Measurements from ENCODE around the gene ROS1.

ROS1 gene

DNA sequence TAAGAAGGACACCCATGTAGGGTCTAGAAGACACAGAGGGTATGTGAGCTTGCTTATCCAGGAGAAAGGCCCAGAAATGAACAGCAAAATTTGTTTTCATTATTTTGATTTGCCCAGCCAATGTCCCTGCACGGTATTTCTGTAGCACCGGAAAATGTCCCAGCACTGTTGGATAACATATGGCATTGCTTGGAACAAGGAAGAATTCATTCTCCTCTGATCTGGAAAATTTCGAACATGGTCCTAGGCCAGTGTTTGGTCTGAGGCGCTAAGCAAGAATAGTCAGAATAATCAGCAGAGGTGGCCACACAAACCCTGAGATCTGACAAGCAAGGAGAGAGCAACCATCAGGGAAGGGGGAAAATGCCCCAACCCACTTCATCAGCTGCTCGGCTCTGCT, 26.6 kb downstream of the ROS1 start:
- WGBS (ENCODE audit: insufficient coverage) = 100% methylated on average over 5 of the region's 5 CpGs
- DNase-seq = no peak
- ChIA-PET CTCF (interaction anchor here (0.6 kb wide), 1 partner anchor 320 kb away, joined by 3 read pairs; no protein-coding TSS in a partner anchor), POLR2A (no interaction called here)
- no peak overlapping the region for H3K4me3 ChIP-seq (ENCODE audit: control insufficient read depth in 1 of 7, extremely low read depth in 1 of 7, insufficient read depth in 4 of 7, low read depth in 2 of 7, low read length in 6 of 7)
- no peaks in the 10 kb centered on the region for H3K27me3 ChIP-seq (replicated peaks in 2 of 5; ENCODE audit: control insufficient read depth in 4 of 5, insufficient read depth in 5 of 5, low read length in 4 of 5)
- no peaks in the 10 kb centered on the region for H3K9me3 ChIP-seq (ENCODE audit: control extremely low read depth in 1 of 5, control insufficient read depth in 4 of 5, insufficient read depth in 2 of 5, low read depth in 1 of 5, low read length in 4 of 5)
- no peaks in the 10 kb centered on the region for H3K36me3 ChIP-seq (ENCODE audit: control insufficient read depth in 4 of 4, insufficient read depth in 4 of 4, low read length in 3 of 4)
- no peaks in the 10 kb centered on the region for H3K4me1 ChIP-seq (ENCODE audit: control extremely low read depth in 1 of 4, control insufficient read depth in 4 of 4, insufficient read depth in 4 of 4, low read length in 3 of 4)
- no peak overlapping the region for H3K27ac ChIP-seq (ENCODE audit: insufficient read depth in 1 of 2, low read depth in 1 of 2, low read length in 2 of 2, poor library complexity in 1 of 2, severe bottlenecking in 2 of 2)

DNA sequence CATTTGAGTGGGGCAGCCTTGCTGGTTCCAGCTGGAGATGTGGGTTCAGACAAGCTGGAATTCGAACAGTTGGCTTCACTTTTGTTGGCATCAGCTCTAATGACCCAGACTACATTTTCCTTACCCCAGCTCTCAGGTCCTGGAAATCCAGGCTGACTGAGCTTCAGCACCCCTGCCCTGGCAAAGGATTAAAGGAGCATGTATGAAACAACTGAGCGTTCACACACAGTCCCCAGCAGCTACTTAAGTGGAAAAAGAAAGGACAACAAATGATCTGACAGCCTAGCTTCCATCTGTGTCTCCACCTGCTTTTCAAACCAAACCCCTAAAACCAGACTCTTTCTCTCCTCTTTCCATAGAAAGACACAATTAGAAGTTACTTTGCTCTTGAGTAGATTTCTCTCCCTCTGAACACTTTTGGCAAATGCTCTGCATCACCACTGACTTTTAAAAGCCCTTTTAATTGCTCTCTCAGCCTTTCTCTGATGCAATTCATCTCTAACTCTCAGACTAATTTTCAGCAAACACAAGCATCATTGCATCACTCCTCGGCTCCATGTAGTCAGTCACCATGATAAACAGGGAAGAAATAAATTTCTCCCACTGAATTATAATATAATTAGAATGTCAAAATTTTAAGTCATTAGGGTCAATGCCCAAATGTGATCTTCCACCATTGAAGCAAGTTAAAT, 28.1 kb downstream of the ROS1 start:
- DNase-seq = no peak
- WGBS (ENCODE audit: insufficient coverage) = 100% methylated on average over 2 of the region's 3 CpGs
- Histone ChIP-seq H3K4me3 (ENCODE audit: control insufficient read depth in 1 of 7, extremely low read depth in 1 of 7, insufficient read depth in 4 of 7, low read depth in 2 of 7, low read length in 6 of 7) (no peak overlapping the region), H3K27me3 (replicated peaks in 2 of 5; ENCODE audit: control insufficient read depth in 4 of 5, insufficient read depth in 5 of 5, low read length in 4 of 5) (no peaks in the 10 kb centered on the region), H3K27ac (ENCODE audit: insufficient read depth in 1 of 2, low read depth in 1 of 2, low read length in 2 of 2, poor library complexity in 1 of 2, severe bottlenecking in 2 of 2) (no peak overlapping the region), H3K9me3 (ENCODE audit: control extremely low read depth in 1 of 5, control insufficient read depth in 4 of 5, insufficient read depth in 2 of 5, low read depth in 1 of 5, low read length in 4 of 5) (no peaks in the 10 kb centered on the region), H3K36me3 (ENCODE audit: control insufficient read depth in 4 of 4, insufficient read depth in 4 of 4, low read length in 3 of 4) (no peaks in the 10 kb centered on the region), H3K4me1 (ENCODE audit: control extremely low read depth in 1 of 4, control insufficient read depth in 4 of 4, insufficient read depth in 4 of 4, low read length in 3 of 4) (no peaks in the 10 kb centered on the region)
- CTCF ChIA-PET = no interaction called here
- POLR2A ChIA-PET = no interaction called here

DNA sequence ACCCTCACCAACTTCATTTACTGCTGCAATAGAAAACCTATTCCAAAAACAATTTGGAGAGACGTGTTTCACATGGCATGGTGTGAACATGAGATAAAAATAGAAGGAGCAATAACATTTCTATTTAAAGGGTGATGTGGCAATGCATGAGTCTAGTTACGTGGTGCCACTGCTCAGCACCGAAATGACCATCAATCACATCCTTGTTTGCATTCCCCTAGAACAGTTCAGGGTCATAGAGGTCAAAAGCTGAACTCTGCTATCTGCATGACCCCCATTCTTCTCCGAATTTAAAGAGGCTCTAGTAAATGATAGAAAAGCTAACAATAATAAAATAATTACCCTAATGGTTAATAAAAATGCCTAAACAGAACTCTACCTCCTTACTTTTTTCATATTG, 29.5 kb downstream of the ROS1 start:
- no peaks in the 10 kb centered on the region for H3K4me1 ChIP-seq (ENCODE audit: control extremely low read depth in 1 of 4, control insufficient read depth in 4 of 4, insufficient read depth in 4 of 4, low read length in 3 of 4)
- POLR2A ChIA-PET = no interaction called here
- H3K4me3 ChIP-seq (ENCODE audit: control insufficient read depth in 1 of 7, extremely low read depth in 1 of 7, insufficient read depth in 4 of 7, low read depth in 2 of 7, low read length in 6 of 7) = no peak overlapping the region
- 94% methylated on average over 3 of the region's 4 CpGs for WGBS (ENCODE audit: insufficient coverage)
- no peak overlapping the region for H3K27ac ChIP-seq (ENCODE audit: insufficient read depth in 1 of 2, low read depth in 1 of 2, low read length in 2 of 2, poor library complexity in 1 of 2, severe bottlenecking in 2 of 2)
- no peaks in the 10 kb centered on the region for H3K9me3 ChIP-seq (ENCODE audit: control extremely low read depth in 1 of 5, control insufficient read depth in 4 of 5, insufficient read depth in 2 of 5, low read depth in 1 of 5, low read length in 4 of 5)
- H3K36me3 ChIP-seq (ENCODE audit: control insufficient read depth in 4 of 4, insufficient read depth in 4 of 4, low read length in 3 of 4) = no peaks in the 10 kb centered on the region
- CTCF ChIA-PET = no interaction called here
- no peaks in the 10 kb centered on the region for H3K27me3 ChIP-seq (replicated peaks in 2 of 5; ENCODE audit: control insufficient read depth in 4 of 5, insufficient read depth in 5 of 5, low read length in 4 of 5)
- no peak for DNase-seq

DNA sequence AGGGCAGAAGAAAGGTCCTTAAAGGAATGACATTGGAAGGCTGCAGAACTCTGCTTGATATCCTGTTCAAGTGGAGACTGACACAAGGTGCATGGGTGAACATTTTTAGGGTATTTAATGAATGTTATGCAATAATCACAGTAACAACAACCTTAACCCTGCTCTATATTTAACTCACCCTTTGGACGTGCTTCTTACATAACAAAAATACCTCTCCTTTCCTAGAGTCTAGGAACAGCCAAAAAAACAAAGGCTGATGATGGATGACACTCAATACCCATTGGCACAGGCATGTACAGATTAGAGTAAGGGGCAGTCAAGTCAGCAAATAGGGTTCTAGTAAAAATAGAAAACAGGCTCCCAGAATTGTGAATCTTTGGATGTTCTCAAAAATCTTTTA, 30.6 kb downstream of the ROS1 start:
- peaks cover 0 to 2% (median 0%) of the 10 kb centered on the region in 5 experiments for H3K27me3 ChIP-seq (replicated peaks in 2 of 5; ENCODE audit: control insufficient read depth in 4 of 5, insufficient read depth in 5 of 5, low read length in 4 of 5)
- H3K4me3 ChIP-seq (ENCODE audit: control insufficient read depth in 1 of 7, extremely low read depth in 1 of 7, insufficient read depth in 4 of 7, low read depth in 2 of 7, low read length in 6 of 7) = no peak overlapping the region
- DNase-seq = no peak
- POLR2A ChIA-PET = no interaction called here
- no peaks in the 10 kb centered on the region for H3K4me1 ChIP-seq (ENCODE audit: control extremely low read depth in 1 of 4, control insufficient read depth in 4 of 4, insufficient read depth in 4 of 4, low read length in 3 of 4)
- CTCF ChIA-PET = no interaction called here
- WGBS (ENCODE audit: insufficient coverage) = 40% methylated on average over 1 of the region's 1 CpG
- H3K36me3 ChIP-seq (ENCODE audit: control insufficient read depth in 4 of 4, insufficient read depth in 4 of 4, low read length in 3 of 4) = no peaks in the 10 kb centered on the region
- no peaks in the 10 kb centered on the region for H3K9me3 ChIP-seq (ENCODE audit: control extremely low read depth in 1 of 5, control insufficient read depth in 4 of 5, insufficient read depth in 2 of 5, low read depth in 1 of 5, low read length in 4 of 5)
- no peak overlapping the region for H3K27ac ChIP-seq (ENCODE audit: insufficient read depth in 1 of 2, low read depth in 1 of 2, low read length in 2 of 2, poor library complexity in 1 of 2, severe bottlenecking in 2 of 2)

DNA sequence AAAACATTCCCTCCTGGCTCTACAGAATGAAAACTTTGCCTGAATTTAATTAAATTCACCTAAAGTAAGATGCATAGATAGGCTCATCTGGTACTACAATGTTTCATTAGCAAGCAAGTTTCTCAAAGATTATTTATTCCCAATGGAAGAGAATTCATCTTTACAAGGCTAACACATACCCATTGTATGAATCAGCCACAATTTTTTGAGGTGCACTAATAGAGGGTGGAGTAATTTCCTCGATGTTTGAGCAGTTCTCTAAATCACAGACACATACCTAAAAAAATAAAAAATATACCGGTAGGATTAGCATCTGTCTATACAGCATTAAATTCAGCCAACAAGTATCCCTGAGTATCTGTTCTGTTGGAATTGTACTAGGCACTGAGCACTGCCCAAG, 32.7 kb downstream of the ROS1 start:
- Histone ChIP-seq H3K27me3 (replicated peaks in 2 of 5; ENCODE audit: control insufficient read depth in 4 of 5, insufficient read depth in 5 of 5, low read length in 4 of 5) (peaks cover 0 to 2% (median 0%) of the 10 kb centered on the region in 5 experiments), H3K4me3 (ENCODE audit: control insufficient read depth in 1 of 7, extremely low read depth in 1 of 7, insufficient read depth in 4 of 7, low read depth in 2 of 7, low read length in 6 of 7) (no peak overlapping the region), H3K4me1 (ENCODE audit: control extremely low read depth in 1 of 4, control insufficient read depth in 4 of 4, insufficient read depth in 4 of 4, low read length in 3 of 4) (no peaks in the 10 kb centered on the region), H3K36me3 (ENCODE audit: control insufficient read depth in 4 of 4, insufficient read depth in 4 of 4, low read length in 3 of 4) (no peaks in the 10 kb centered on the region), H3K9me3 (ENCODE audit: control extremely low read depth in 1 of 5, control insufficient read depth in 4 of 5, insufficient read depth in 2 of 5, low read depth in 1 of 5, low read length in 4 of 5) (no peaks in the 10 kb centered on the region), H3K27ac (ENCODE audit: insufficient read depth in 1 of 2, low read depth in 1 of 2, low read length in 2 of 2, poor library complexity in 1 of 2, severe bottlenecking in 2 of 2) (no peak overlapping the region)
- ChIA-PET POLR2A (no interaction called here), CTCF (no interaction called here)
- WGBS (ENCODE audit: insufficient coverage) = no CpG with 5 or more reads among the region's 2 CpGs
- no peak for DNase-seq

DNA sequence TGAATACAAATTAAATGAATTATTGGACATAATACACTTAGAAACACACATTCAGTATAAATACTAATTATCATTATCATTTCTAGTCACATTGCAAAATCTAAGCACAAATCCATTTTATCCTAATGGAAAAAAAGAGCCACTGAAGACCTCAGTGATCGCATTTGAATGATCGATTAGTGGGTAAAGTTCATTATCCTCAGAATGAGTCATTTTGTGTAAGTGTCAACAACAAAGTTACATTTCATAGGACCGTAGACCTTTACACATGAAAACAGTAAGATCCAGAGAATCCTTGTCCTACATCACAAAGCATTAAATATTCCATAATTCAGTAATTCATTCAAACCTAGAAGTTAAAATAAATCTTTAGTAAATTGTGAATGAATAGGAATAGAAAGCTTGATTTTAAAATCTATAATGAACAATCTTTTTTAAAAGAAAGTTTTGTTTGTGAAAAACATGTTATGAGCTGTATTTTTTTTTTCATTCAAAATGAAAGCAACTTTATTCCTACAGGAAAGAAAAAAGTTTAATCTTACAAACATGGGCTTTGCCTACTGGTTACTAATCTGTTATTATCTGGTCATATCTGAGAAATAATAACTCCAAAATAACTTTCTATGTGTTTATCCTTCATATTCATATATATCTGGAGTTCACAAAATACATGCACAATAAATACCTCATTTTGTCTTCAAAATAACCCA, 33.7 kb downstream of the ROS1 start:
- H3K27ac ChIP-seq (ENCODE audit: insufficient read depth in 1 of 2, low read depth in 1 of 2, low read length in 2 of 2, poor library complexity in 1 of 2, severe bottlenecking in 2 of 2) = no peak overlapping the region

DNA sequence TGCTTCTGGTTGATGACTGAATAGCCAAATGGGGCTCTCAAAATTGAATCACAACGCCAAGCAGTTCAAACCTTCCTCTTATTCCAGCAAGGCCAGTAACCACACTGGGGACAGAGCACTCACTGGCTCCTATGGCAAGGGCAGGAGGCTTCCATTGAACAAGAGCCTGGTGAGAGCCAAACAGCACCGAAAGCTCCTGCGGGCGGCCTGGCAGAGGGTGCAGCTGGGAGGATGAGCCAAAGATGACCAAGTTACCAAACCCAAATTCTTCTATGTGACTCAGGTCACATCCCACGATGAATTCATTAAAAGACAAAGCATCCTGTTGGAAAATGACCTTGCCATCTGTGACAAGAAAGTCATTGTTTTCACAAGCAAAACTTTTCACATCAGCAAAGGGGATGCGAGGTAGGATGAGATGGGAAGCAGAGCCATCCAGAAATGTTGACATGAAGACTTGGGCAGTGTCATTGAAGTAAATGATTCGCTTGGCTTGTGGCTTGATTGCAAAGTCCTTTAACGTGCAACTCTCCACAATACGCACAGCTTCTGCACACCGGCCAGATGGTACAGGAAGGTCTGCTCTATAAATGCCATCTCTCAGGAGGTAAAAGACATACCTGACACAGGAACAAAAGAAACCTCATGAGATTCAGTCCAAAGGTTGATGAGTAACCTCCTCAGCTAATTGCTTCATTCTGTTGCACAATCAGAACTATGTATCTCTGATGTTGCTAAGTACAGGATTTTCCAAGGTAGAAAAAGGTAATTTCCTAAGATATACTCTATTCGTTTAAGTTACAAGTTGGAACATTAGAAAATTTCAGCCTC, 36.3 kb downstream of the ROS1 start:
- H3K27ac ChIP-seq (ENCODE audit: insufficient read depth in 1 of 2, low read depth in 1 of 2, low read length in 2 of 2, poor library complexity in 1 of 2, severe bottlenecking in 2 of 2) = no peak overlapping the region
- no peak for DNase-seq
- peaks cover 0 to 2% (median 0%) of the 10 kb centered on the region in 5 experiments for H3K27me3 ChIP-seq (replicated peaks in 2 of 5; ENCODE audit: control insufficient read depth in 4 of 5, insufficient read depth in 5 of 5, low read length in 4 of 5)
- ChIA-PET CTCF (no interaction called here), POLR2A (no interaction called here)
- no peaks in the 10 kb centered on the region for H3K4me1 ChIP-seq (ENCODE audit: control extremely low read depth in 1 of 4, control insufficient read depth in 4 of 4, insufficient read depth in 4 of 4, low read length in 3 of 4)
- H3K36me3 ChIP-seq (ENCODE audit: control insufficient read depth in 4 of 4, insufficient read depth in 4 of 4, low read length in 3 of 4) = no peaks in the 10 kb centered on the region
- no peaks in the 10 kb centered on the region for H3K9me3 ChIP-seq (ENCODE audit: control extremely low read depth in 1 of 5, control insufficient read depth in 4 of 5, insufficient read depth in 2 of 5, low read depth in 1 of 5, low read length in 4 of 5)
- over 99% methylated on average over 10 of the region's 11 CpGs for WGBS (ENCODE audit: insufficient coverage)
- no peak overlapping the region for H3K4me3 ChIP-seq (ENCODE audit: control insufficient read depth in 1 of 7, extremely low read depth in 1 of 7, insufficient read depth in 4 of 7, low read depth in 2 of 7, low read length in 6 of 7)

More for the DNA sequence above, 33.7 kb downstream of the ROS1 start:
- Histone ChIP-seq H3K36me3 (ENCODE audit: control insufficient read depth in 4 of 4, insufficient read depth in 4 of 4, low read length in 3 of 4) (no peaks in the 10 kb centered on the region), H3K4me3 (ENCODE audit: control insufficient read depth in 1 of 7, extremely low read depth in 1 of 7, insufficient read depth in 4 of 7, low read depth in 2 of 7, low read length in 6 of 7) (no peak overlapping the region), H3K9me3 (ENCODE audit: control extremely low read depth in 1 of 5, control insufficient read depth in 4 of 5, insufficient read depth in 2 of 5, low read depth in 1 of 5, low read length in 4 of 5) (no peaks in the 10 kb centered on the region), H3K27me3 (replicated peaks in 2 of 5; ENCODE audit: control insufficient read depth in 4 of 5, insufficient read depth in 5 of 5, low read length in 4 of 5) (peaks cover 0 to 2% (median 0%) of the 10 kb centered on the region in 5 experiments), H3K4me1 (ENCODE audit: control extremely low read depth in 1 of 4, control insufficient read depth in 4 of 4, insufficient read depth in 4 of 4, low read length in 3 of 4) (no peaks in the 10 kb centered on the region)
- DNase-seq = no peak
- ChIA-PET POLR2A (no interaction called here), CTCF (no interaction called here)
- WGBS (ENCODE audit: insufficient coverage) = no CpG with 5 or more reads among the region's 3 CpGs

Measured in common myeloid progenitor, CD34-positive (primary cell).